NCI-H2029 (cell line): Measurements from ENCODE around the gene SLC13A5.
"Not testable (repeated sequence)": the region's sequence is repeated elsewhere in the genome, so short reads cannot be mapped to it uniquely, and the experiment has no call there.

ENCODE experiments used
- DNase-seq: peaks from one replicate; lab custom pipeline; 2025; lab: John Stamatoyannopoulos, UW

Gene SLC13A5

GRCh38 chr17:6683730-6684459 is 29.3 kb downstream of the SLC13A5 start:
- DNase-seq: no peak

- DNase-seq: no peak
These were observed 30.0 kb downstream of the SLC13A5 start for GRCh38 chr17:6683081-6683684.

DNA sequence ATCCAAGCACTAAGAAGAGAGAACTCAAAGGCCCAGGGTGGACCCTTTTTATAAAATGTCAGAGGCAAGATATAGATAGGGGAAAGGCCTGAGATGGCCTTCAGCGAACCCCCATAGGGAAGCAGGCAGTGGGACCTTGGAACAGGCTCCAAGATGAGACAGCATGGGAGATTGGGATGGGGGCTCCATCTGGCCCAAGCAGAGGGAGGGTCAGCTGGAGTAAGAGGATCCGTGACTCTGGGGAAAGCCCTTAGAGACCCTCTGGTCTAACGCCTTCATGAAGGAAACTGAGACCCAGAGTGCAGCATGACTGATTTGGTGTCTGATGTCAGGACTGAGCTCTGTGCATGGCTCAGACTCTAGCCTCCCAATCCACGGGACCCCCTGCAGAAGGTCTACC is 30.8 kb downstream of the SLC13A5 start:
- no peak for DNase-seq

DNA sequence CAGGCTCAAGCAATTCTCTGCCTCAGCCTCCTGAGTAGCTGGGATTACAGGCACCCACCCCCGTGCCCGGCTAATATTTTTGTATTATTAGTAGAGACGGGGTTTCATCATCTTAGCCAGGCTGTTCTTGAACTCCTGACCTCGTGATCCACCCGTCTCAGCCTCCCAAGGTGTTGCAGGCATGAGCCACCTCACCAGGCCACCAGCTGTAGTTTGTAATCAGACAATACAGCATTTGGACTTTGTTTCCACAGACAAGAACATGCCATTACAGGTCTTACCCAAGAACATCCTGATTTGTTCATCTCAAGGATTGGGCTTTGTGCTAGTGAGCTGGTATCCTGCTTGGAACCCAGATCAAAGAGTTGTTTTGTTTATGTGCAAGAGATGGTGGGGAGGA is 31.5 kb downstream of the SLC13A5 start:
- DNase-seq: no peak

- no peak for DNase-seq
These were observed 32.0 kb downstream of the SLC13A5 start for GRCh38 chr17:6681176-6681575.

- no peak for DNase-seq
These were observed 33.9 kb downstream of the SLC13A5 start for GRCh38 chr17:6679241-6679640.

GRCh38 chr17:6677946-6678345 is 35.2 kb downstream of the SLC13A5 start:
- DNase-seq: no peak

DNA sequence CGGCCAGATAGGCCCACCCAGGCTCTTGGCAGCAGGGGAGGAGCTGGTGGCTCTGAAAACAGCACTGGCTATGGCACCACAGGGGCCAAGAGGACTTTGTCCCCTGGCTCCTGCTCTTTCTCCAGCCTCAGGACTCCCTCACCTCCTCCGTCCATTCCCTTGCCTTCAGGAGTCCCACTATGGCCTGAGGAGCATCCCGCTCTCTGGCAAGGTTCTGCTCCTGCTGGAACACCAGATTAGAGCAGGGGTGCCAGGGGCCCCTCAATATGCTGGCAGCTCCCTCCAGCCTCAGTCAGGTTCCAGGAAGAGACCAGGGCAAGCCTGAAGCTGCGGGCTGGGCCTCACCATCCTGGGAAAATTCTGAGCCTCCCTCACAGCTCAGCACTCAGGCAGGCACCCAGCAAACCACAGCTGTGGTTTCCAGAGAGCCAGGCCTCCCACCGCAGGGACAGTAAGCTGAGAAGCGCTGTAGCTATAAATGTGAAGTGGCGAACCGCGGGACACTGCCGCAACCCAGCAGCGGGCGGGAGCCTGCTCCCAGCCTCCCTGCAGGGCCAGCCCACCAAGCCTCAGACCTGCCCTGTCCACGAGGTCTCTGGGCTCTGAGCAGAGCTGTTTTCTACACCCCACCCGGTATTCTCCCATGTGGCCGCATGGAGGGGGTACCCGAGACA is 35.9 kb downstream of the SLC13A5 start:
- no peak for DNase-seq

DNA sequence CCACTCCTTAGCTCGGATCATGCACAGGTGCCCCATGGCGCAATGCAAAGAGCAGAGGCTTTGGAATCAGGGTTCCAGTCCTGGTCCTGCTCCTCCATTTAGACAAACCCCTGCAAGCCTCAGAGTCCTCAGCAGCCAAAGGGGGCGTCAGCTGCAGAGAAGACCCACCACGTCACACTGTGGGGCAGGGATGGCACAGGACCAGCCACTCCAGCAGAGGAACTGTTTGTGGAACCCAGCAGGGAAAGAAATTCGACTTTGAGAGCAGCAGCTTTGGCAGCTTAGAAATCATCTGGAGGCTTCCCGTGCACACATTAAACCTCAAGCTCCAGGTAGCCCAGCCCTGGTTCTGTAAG is 36.4 kb downstream of the SLC13A5 start:
- no peak for DNase-seq

GRCh38 chr17:6675201-6675825 is 37.9 kb downstream of the SLC13A5 start:
- no peak for DNase-seq

- DNase-seq: no peak
These were observed 38.6 kb downstream of the SLC13A5 start for GRCh38 chr17:6674586-6674985.

DNA sequence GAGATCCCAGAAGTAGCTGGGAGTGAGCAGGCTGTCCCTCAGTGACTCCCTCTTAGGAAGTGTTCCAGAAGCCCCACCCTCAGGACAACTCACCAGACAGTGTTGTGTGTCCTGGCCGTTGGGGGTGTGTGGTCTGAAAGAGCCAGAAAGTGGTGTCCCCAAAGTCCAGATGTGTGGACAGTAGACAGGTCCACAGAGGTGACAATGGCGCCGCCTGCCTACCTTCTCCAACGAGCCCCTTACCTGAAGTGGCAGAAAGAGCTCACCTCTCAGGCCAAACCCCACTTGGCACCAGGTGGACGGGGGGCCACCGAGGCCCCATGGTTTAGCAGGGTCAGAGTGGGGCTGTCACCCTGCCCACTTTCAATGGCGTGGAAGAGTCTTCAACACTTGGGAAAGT is 41.7 kb downstream of the SLC13A5 start:
- no peak for DNase-seq

GRCh38 chr17:6670999-6671398 is 42.2 kb downstream of the SLC13A5 start:
- no peak for DNase-seq

DNA sequence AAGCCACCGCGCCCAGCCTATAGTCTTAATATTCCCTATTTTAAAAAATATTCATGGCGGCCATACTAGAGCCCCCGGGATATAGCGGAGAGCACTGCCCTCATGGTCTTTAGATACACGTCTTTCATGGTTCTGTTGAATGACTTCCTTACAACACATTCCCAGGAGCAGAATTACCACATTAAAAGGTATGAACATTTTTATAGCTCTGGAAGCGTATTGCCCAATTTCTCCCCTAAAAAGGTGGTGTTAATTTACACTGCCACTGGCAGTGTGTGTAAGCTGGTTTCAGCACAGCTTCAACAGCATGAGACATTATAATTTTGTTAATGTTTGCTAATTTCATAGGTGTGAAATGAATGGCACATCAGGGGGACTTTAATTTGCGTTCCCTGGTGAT is 42.6 kb downstream of the SLC13A5 start:
- no peak for DNase-seq

GRCh38 chr17:6669479-6670212 is 43.5 kb downstream of the SLC13A5 start:
- DNase-seq: no peak

DNA sequence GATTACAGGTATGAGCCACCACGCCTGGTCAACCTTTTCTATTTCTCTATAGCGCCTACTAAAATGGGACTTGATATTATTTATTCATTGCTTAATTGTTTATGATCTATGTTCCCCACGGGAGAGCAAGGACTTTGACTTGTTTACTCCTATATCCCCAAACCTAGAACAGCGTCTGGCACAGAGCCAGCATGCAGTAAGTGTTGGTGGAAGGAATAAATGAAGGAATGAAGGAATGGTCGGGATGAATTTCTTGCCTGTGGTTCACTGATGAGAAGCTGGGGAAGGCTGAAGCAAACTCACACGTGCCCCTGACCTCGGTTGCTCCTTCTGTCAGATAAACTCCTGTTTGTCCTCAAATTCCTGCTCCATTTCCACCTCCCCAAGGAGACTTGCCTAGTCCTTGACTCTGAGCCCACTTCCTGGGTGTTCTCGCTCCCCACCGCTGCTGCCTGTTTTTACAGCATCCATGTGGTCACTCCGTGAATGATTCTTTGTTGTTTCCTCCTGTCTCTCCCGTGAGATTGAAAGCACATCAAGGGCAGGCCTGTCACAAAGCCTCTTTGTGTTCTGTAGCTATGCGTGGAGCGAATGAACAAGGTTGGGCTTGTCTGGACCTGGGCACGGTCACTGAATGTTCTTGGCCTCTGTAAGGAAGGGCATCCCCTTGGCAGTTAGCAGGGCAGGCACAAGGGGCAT is 44.3 kb downstream of the SLC13A5 start:
- no peak for DNase-seq

- no peak for DNase-seq
These were observed 45.0 kb downstream of the SLC13A5 start for GRCh38 chr17:6668219-6668618.

- DNase-seq: no peak
These were observed 45.7 kb downstream of the SLC13A5 start for GRCh38 chr17:6667516-6667915.

DNA sequence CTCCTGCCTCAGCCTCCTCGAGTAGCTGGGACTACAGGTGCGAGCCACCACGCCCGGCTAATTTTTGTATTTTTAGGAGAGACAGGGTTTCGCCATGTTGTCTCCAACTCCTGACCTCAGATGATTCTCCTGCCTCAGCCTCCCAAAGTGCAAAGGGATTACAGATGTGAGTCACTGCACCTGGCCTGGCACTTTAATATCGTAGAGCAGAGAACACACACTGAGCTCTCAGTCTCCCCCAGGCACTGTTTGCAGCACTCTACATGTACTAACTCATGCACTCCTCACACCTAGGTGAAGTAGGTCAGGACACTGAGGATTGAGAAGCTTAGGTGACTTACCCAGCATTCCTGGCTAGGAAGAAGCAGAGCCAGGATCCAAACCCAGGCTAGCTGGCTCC is 46.6 kb downstream of the SLC13A5 start:
- no peak for DNase-seq

DNA sequence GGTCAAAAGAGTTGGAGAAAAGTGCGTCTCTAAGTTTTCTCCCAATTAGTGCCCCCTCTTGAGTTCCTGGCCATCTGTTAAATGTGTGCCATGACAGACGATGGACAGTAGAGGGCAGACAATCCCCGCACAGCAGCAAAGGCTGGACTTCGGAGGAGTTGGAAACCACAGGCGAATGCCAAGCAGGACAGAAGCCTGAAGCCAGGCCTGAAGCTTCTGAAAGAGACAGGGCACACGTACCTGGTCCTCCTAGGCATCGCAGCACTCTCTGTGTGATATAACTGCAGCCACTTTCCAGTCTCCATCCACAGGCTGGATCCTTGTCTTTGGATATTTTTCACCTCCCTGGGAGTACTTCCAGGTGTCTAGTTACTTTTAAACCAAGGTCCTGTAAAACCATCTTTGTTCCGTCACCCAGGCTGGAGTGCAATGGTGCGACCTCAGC is 47.1 kb downstream of the SLC13A5 start:
- peak; percentile 22 for DNase-seq

GRCh38 chr17:6663200-6663599 is 50.0 kb downstream of the SLC13A5 start:
- DNase-seq: not testable (repeated sequence)

DNA sequence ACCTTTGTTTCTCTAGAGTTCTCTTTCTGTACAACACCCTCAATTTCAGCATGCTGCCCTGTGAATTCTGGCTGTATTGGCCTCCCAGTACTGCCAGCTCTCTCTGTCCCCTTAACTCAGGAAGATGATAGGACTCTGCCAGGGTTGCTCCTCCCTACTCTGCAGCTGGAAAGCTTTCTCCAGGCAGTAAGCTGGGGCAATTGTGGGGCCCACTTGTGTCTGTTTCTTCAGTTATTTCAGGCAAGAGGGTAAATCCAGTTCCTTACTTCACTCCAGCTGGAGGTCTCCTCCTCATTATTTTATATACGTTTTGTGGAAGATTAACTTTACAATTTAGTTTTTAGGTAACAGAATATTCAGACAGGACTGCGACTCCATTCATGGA is 51.7 kb downstream of the SLC13A5 start:
- DNase-seq: no peak
